Panc1 (cell line): ENCODE data around the gene HINT2.

ENCODE experiments used
- CTCF ChIP-seq: fragments of 450-650 bp; IDR thresholded peaks from 2 replicates; pipeline ENCODE4 v1.5.1; 2017; ENCODE audit warnings: mild to moderate bottlenecking
- POLR2AphosphoS5 ChIP-seq: IDR thresholded peaks from 2 replicates; pipeline ENCODE4 v1.6.1; 2012; ENCODE audit warnings: mild to moderate bottlenecking, low read depth, low read length, moderate library complexity
- TCF7L2 ChIP-seq: IDR thresholded peaks from 2 replicates; pipeline ENCODE4 v1.6.1; 2011; ENCODE audit warnings: mild to moderate bottlenecking, low read depth, low read length, inconsistent platforms
- TF ChIP-seq, protein P1 (sequence below), 2 experiments: IDR thresholded peaks; 2 replicates each; pipeline ENCODE4 v1.6.1; 2011 to 2012; ENCODE audit warnings: low read depth in 2 of 2, control low read depth in 1 of 2, low read length in 1 of 2, mild to moderate bottlenecking in 1 of 2, moderate library complexity in 1 of 2; ENCODE audit not compliant: insufficient read depth in 1 of 2

GRCh38 chr9:35792826-35793225, 22.0 kb downstream of the HINT2 start:
- TF ChIP-seq CTCF, result no peak
- no peak for TF ChIP-seq POLR2AphosphoS5
- no peak for TF ChIP-seq TCF7L2
- TF ChIP-seq, protein P1, sequence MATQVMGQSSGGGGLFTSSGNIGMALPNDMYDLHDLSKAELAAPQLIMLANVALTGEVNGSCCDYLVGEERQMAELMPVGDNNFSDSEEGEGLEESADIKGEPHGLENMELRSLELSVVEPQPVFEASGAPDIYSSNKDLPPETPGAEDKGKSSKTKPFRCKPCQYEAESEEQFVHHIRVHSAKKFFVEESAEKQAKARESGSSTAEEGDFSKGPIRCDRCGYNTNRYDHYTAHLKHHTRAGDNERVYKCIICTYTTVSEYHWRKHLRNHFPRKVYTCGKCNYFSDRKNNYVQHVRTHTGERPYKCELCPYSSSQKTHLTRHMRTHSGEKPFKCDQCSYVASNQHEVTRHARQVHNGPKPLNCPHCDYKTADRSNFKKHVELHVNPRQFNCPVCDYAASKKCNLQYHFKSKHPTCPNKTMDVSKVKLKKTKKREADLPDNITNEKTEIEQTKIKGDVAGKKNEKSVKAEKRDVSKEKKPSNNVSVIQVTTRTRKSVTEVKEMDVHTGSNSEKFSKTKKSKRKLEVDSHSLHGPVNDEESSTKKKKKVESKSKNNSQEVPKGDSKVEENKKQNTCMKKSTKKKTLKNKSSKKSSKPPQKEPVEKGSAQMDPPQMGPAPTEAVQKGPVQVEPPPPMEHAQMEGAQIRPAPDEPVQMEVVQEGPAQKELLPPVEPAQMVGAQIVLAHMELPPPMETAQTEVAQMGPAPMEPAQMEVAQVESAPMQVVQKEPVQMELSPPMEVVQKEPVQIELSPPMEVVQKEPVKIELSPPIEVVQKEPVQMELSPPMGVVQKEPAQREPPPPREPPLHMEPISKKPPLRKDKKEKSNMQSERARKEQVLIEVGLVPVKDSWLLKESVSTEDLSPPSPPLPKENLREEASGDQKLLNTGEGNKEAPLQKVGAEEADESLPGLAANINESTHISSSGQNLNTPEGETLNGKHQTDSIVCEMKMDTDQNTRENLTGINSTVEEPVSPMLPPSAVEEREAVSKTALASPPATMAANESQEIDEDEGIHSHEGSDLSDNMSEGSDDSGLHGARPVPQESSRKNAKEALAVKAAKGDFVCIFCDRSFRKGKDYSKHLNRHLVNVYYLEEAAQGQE (IDR thresholded peaks at IDR 0.05; ENCODE audit: insufficient read depth in 1 of 2, low read depth in 2 of 2, low read length in 1 of 2), result no peak
